ENCODE data around the gene MCF2L2. TPM values are rescaled to one million over a fixed set of nuclear protein-coding genes. Genes with fewer than 3 reads are reported as not detected.

MCF2L2 gene
- total and polyA plus RNA-seq, 10 donors: 0.46 to 37.7 (median 17.6) TPM

DNA sequence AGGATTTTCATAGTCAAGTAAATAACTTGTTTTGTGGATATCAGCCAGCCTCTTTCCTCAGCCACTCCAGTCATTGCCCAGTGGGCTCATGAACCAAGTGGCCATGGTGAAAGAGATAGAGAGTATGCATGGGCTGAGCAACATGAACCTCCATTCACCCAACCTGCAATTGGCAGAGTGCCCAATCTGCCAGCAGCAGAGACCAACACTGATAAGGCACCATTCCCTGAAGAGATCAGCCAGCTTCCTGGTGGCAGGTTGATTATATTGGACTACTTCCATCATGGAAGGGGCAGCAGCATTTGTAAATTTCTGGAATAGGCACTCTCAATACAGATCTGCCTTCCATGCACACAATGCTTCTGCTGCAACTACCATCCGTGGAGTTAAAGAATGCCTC is 10.3 kb upstream of the MCF2L2 start:
- Histone ChIP-seq H3K36me3 (no peaks in the 10 kb centered on the region), H3K4me1 (peaks cover 0 to 11% (median 4%) of the 10 kb centered on the region in 6 donors), H3K9me3 (peaks cover 0 to 18% (median 12%) of the 10 kb centered on the region in 8 donors), H3K27me3 (replicated peaks in 1 of 7) (no peaks in the 10 kb centered on the region), H3K27ac (no peak overlapping the region), H3K4me3 (no peak overlapping the region)
- WGBS, 5 donors: 93 to 100% (median 100%) methylated on average over 1 of the region's 1 CpG
- no peak for DNase-seq
- no peak for TF ChIP-seq POLR2AphosphoS5 (IDR thresholded peaks at IDR 0.05)
- no peak for TF ChIP-seq POLR2A (IDR thresholded peaks at IDR 0.05)
- TF ChIP-seq, protein P1, sequence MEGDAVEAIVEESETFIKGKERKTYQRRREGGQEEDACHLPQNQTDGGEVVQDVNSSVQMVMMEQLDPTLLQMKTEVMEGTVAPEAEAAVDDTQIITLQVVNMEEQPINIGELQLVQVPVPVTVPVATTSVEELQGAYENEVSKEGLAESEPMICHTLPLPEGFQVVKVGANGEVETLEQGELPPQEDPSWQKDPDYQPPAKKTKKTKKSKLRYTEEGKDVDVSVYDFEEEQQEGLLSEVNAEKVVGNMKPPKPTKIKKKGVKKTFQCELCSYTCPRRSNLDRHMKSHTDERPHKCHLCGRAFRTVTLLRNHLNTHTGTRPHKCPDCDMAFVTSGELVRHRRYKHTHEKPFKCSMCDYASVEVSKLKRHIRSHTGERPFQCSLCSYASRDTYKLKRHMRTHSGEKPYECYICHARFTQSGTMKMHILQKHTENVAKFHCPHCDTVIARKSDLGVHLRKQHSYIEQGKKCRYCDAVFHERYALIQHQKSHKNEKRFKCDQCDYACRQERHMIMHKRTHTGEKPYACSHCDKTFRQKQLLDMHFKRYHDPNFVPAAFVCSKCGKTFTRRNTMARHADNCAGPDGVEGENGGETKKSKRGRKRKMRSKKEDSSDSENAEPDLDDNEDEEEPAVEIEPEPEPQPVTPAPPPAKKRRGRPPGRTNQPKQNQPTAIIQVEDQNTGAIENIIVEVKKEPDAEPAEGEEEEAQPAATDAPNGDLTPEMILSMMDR (IDR thresholded peaks at IDR 0.05 in 8 of 11, conservative IDR thresholded peaks at IDR 0.05 in 3 of 11): no peak
- intact Hi-C loops (cut with DNase I; ENCODE audit: low total_unique reads): no loop called here

DNA sequence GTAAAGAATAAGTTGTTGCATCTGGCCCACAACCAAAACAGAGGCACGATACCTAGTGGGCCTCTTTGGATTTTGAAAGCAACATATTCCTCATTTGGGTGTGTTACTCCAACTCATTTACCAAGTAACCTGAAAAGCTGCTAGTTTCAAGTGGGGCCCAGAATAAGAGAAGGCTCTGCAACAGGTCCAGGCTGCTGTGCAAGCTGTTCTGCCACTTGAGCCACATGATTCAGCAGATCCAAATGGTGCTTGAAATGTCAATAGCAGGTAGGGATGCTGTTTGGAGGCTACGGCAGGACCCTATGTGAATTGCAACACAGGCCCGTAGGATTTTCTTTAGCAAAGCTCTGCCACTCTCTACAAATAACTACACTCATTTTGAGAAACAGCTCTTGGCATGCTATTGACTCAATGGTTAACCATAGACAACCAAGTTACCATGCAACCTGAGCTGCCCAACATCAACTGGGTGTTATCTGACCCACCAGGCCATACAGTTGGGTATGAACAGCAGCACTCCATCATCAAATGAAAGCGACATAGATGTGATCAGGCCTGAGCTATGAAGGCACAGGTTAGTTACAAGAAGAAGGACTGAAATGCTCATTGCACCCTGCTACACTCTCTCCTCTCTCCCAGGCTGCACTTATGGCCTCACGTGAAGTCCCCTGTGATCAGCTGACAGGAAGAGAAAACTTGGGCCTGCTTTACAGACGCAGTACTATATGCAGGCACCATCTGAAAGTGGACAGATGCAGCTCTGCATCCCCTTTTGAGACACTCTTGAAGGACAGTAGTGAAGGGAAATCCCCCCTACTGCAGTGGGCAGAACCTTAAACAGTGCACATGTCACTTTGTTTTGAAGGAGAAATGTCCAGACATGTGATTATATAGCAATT is 9.5 kb upstream of the MCF2L2 start:
- H3K27ac ChIP-seq: no peak overlapping the region
- WGBS, 5 donors: 65 to 93% (median 84%) methylated on average over 6 of the region's 6 CpGs
- H3K27me3 ChIP-seq (replicated peaks in 1 of 7): no peaks in the 10 kb centered on the region
- no peak for DNase-seq
- no peak overlapping the region for H3K4me3 ChIP-seq
- H3K4me1 ChIP-seq: peaks cover 0 to 11% (median 4%) of the 10 kb centered on the region in 6 donors
- no peak for TF ChIP-seq POLR2A (IDR thresholded peaks at IDR 0.05)
- no peak for TF ChIP-seq POLR2AphosphoS5 (IDR thresholded peaks at IDR 0.05)
- TF ChIP-seq, protein P1 (IDR thresholded peaks at IDR 0.05 in 8 of 11, conservative IDR thresholded peaks at IDR 0.05 in 3 of 11): no peak
- no peaks in the 10 kb centered on the region for H3K36me3 ChIP-seq
- H3K9me3 ChIP-seq: peaks cover 0 to 9% (median 4%) of the 10 kb centered on the region in 8 donors
- intact Hi-C loops (cut with DNase I; ENCODE audit: low total_unique reads): no loop called here

DNA sequence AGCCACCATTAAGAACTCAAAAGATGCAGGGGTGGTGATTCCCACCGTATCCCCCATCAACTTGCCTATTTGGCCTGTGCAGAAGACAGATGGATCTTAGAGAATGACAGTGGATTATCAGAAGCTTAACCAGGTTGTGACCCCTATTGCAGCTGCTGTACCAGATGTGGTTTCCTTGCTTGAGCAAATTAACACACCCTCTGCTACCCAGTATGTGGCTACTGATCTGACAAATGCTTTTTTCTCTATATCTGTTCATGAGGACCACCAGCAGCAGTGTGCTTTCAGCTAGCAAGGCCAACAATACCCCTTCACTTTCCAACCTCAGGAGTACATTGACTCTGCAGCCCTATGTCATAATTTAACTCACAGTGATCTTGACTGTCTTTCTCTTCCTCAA is 8.6 kb upstream of the MCF2L2 start:
- WGBS, 5 donors: 83 to 91% (median 88%) methylated on average over 1 of the region's 1 CpG
- TF ChIP-seq, protein P1 (IDR thresholded peaks at IDR 0.05 in 8 of 11, conservative IDR thresholded peaks at IDR 0.05 in 3 of 11): no peak
- peaks cover 0 to under 1% (median 0%) of the 10 kb centered on the region in 8 donors for H3K9me3 ChIP-seq
- no peak overlapping the region for H3K4me3 ChIP-seq
- peaks cover 0 to 11% (median 4%) of the 10 kb centered on the region in 6 donors for H3K4me1 ChIP-seq
- DNase-seq: no peak
- H3K27me3 ChIP-seq (replicated peaks in 1 of 7): peaks cover 0 to 5% (median 0%) of the 10 kb centered on the region in 7 donors
- no peaks in the 10 kb centered on the region for H3K36me3 ChIP-seq
- intact Hi-C loops (cut with DNase I; ENCODE audit: low total_unique reads): no loop called here
- no peak overlapping the region for H3K27ac ChIP-seq

DNA sequence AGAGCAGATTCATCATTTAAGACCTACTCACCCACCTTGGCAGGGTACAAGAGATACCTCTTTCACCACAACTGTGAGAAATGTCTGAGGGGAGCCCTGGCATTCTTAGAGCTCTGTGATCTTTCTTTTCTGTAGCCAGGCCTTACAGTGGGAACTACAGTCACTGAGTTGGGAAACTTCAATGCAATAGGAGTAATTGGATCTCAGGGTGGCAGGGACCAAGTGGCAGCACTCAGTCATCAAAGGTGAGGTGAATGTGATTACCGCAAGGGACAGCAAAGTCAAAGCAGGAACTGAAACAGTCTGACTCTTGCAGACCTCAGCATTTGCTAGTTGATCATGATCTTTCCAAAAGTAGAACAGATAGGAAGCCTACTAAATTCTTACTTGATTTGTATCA is 7.2 kb upstream of the MCF2L2 start:
- intact Hi-C loops (cut with DNase I; ENCODE audit: low total_unique reads): no loop called here
- 23 to 67% (median 36%) methylated on average over 1 of the region's 1 CpG for WGBS, 5 donors

More for the DNA sequence above, 7.2 kb upstream of the MCF2L2 start:
- Histone ChIP-seq H3K36me3 (no peaks in the 10 kb centered on the region), H3K9me3 (no peaks in the 10 kb centered on the region), H3K27me3 (replicated peaks in 1 of 7) (peaks cover 0 to 5% (median 0%) of the 10 kb centered on the region in 7 donors), H3K4me1 (peaks cover 0 to 13% (median 4%) of the 10 kb centered on the region in 6 donors), H3K4me3 (no peak overlapping the region), H3K27ac (no peak overlapping the region)
- TF ChIP-seq, protein P1 (IDR thresholded peaks at IDR 0.05 in 8 of 11, conservative IDR thresholded peaks at IDR 0.05 in 3 of 11): no peak
- TF ChIP-seq POLR2A (IDR thresholded peaks at IDR 0.05) (no peak), POLR2AphosphoS5 (IDR thresholded peaks at IDR 0.05) (no peak)
- DNase-seq: no peak

Data from spleen (tissue), 11 donors.